Transverse colon (tissue), 4 donors: ENCODE results near the gene MAK. TPM values are rescaled to one million over a fixed set of nuclear protein-coding genes. Genes with fewer than 3 reads are reported as not detected.

Experiments used
- DNase-seq: peaks from one replicate; pipeline ENCODE4 v3.0.0-alpha.2; 2019
- H3K27ac ChIP-seq, 4 donors: fragments of 200-600 bp; sonication (generic); 2 replicates each; pipeline ENCODE4 v1.5.1; 2016 to 2018; ENCODE audit warnings: inconsistent platforms in 4 of 4
- H3K27me3 ChIP-seq: fragments of 200-600 bp; sonication (generic); 2 replicates; pipeline ENCODE4 v1.5.1; 2017; ENCODE audit warnings: inconsistent platforms
- H3K36me3 ChIP-seq, 4 donors: fragments of 200-600 bp; sonication (generic); 2 replicates each; pipeline ENCODE4 v1.5.1; 2017 to 2019; ENCODE audit warnings: inconsistent platforms in 4 of 4
- H3K4me1 ChIP-seq, 4 donors: fragments of 200-600 bp; sonication (generic); 2 replicates each; pipeline ENCODE4 v1.5.1; 2017 to 2020; ENCODE audit warnings: inconsistent platforms in 4 of 4
- H3K4me3 ChIP-seq, 4 donors: fragments of 200-600 bp; sonication (generic); 1 replicate in 1 of 4; 2 replicates in 3 of 4; pipeline versions ENCODE4 v1.5.1 to v1.6.1; 2017 to 2019; ENCODE audit warnings: inconsistent platforms in 4 of 4
- H3K9me3 ChIP-seq, 2 donors: fragments of 200-600 bp; sonication (generic); 2 replicates each; pipeline ENCODE4 v1.5.1; 2017 to 2019; ENCODE audit warnings: inconsistent platforms in 2 of 2
- EP300 ChIP-seq: sonication (generic); formaldehyde crosslinking; IDR thresholded peaks from one replicate; pipeline ENCODE4 v1.6.1; 2017; ENCODE audit warnings: antibody characterized with exemption, low read depth
- POLR2A ChIP-seq: fragments of 450-650 bp; IDR thresholded peaks from one replicate; pipeline ENCODE4 v1.6.1; 2016; ENCODE audit warnings: antibody characterized with exemption, mild to moderate bottlenecking, moderate library complexity
- POLR2AphosphoS5 ChIP-seq, 3 donors: sonication (generic); formaldehyde crosslinking; IDR thresholded peaks; one replicate each; pipeline ENCODE4 v1.6.1; 2016; ENCODE audit warnings: antibody characterized with exemption in 3 of 3
- WGBS, 2 donors: methylation state at CpG; one replicate each; pipeline ENCODE4 v1.1.5; 2018; ENCODE audit warnings: low coverage in 1 of 2; 5-methylcytosine and 5-hydroxymethylcytosine counted together
- in situ Hi-C, 4 donors: fragments of 200-750 bp; cut with MboI; loops; one replicate each; pipeline versions ENCODE4 v1.15.0 to v1.15.1; 2017; ENCODE audit warnings: low sequenced_read_pairs in 3 of 4, low pct_ligation_motif_present in 1 of 4, low pct_unique_long_range_greater_than_20kb in 1 of 4
- intact Hi-C: fragments of 100-400 bp; cut with DNase I; formaldehyde crosslinking; loops from one replicate; pipeline ENCODE4 v1.15.1; 2023; ENCODE audit warnings: low total_unique reads
- total RNA-seq, 4 donors: library from RNA; depleted of rRNA; stranded (reverse); fragments of >200 nt; gene quantifications; one replicate each; pipeline ENCODE4 v1.1.0, GENCODE V29; 2016
- TF ChIP-seq, protein P1 (sequence below), 5 experiments: fragments of 200-600 bp in 3 of 5; fragments of 450-650 bp in 2 of 5; sonication (generic) in 3 of 5; IDR thresholded peaks; 1 replicate in 2 of 5; 2 replicates in 3 of 5; pipeline ENCODE4 v1.5.1; 2016 to 2017; ENCODE audit warnings: antibody characterized with exemption in 5 of 5, inconsistent platforms in 3 of 5, mild to moderate bottlenecking in 2 of 5, moderate library complexity in 1 of 5

Gene MAK
- total RNA-seq, 4 donors from 2014 or later = not detected

DNA sequence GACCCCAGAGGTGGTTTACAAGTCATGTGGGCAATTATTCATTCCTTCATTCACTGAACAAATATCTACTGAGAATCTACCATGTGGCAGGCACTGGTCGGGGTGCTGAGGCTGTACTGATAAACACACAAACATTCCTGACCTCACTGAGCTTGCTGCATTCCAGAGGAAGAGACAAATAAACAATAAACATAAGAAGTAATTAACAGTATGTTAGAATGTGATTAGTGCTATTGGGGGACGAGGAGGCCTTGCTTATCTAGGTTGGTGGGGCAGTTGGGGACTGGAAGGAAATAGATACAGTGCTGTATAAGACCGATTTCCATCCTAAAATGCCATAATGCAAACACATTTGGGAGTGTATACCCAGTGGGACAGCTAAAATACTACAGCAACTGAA lies 44.1 kb downstream of the MAK start:
- H3K9me3 ChIP-seq = no peaks in the 10 kb centered on the region
- no peaks in the 10 kb centered on the region for H3K36me3 ChIP-seq
- TF ChIP-seq POLR2A (no peak), POLR2AphosphoS5 (IDR thresholded peaks at IDR 0.05) (no peak), EP300 (no peak)
- TF ChIP-seq, protein P1, sequence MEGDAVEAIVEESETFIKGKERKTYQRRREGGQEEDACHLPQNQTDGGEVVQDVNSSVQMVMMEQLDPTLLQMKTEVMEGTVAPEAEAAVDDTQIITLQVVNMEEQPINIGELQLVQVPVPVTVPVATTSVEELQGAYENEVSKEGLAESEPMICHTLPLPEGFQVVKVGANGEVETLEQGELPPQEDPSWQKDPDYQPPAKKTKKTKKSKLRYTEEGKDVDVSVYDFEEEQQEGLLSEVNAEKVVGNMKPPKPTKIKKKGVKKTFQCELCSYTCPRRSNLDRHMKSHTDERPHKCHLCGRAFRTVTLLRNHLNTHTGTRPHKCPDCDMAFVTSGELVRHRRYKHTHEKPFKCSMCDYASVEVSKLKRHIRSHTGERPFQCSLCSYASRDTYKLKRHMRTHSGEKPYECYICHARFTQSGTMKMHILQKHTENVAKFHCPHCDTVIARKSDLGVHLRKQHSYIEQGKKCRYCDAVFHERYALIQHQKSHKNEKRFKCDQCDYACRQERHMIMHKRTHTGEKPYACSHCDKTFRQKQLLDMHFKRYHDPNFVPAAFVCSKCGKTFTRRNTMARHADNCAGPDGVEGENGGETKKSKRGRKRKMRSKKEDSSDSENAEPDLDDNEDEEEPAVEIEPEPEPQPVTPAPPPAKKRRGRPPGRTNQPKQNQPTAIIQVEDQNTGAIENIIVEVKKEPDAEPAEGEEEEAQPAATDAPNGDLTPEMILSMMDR (IDR thresholded peaks at IDR 0.05) = no peak
- H3K4me3 ChIP-seq = no peak overlapping the region
- H3K27ac ChIP-seq = no peak overlapping the region
- in situ Hi-C loops (loop anchor here in 3 of 4 donors (10.0 to 25.0 kb wide), 2 partner anchors 307 to 319 kb away; no protein-coding TSS in a partner anchor), intact Hi-C loops (loop anchor here (5.0 kb wide), 1 partner anchor 1767 kb away; no protein-coding TSS in a partner anchor)
- DNase-seq = no peak
- H3K4me1 ChIP-seq = no peaks in the 10 kb centered on the region
- 74 to 85% methylated on average over 2 to 3 of the region's 3 CpGs for WGBS, 2 donors
- H3K27me3 ChIP-seq = no peaks in the 10 kb centered on the region

DNA sequence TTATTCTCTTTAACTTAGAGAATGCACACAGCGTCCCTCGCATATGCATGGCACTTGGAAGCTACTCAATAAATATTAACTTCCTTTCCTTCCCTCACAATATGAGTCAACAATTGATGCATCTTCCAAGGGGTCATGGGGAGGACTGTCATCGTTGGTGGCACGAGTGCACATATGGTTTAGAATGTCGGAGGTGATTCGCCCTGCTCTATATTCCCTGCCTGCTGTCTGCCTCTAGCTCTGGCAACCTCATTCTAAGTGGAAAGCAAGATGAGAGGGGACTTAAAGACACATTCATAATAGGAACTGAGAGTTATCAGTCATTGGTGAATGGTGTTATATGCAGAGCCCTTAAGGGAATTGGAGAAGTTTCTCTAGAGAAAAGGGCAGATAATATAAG lies 44.6 kb downstream of the MAK start:
- TF ChIP-seq POLR2A (no peak), POLR2AphosphoS5 (IDR thresholded peaks at IDR 0.05) (no peak), EP300 (no peak)
- TF ChIP-seq, protein P1 (IDR thresholded peaks at IDR 0.05) = no peak
- no peak overlapping the region for H3K4me3 ChIP-seq
- no peaks in the 10 kb centered on the region for H3K4me1 ChIP-seq
- 85 to 93% methylated on average over 2 to 6 of the region's 6 CpGs for WGBS, 2 donors
- in situ Hi-C loops (loop anchor here in 3 of 4 donors (10.0 to 25.0 kb wide), 2 partner anchors 306 to 319 kb away; no protein-coding TSS in a partner anchor), intact Hi-C loops (loop anchor here (5.0 kb wide), 1 partner anchor 1766 kb away; no protein-coding TSS in a partner anchor)
- H3K36me3 ChIP-seq = no peaks in the 10 kb centered on the region
- no peak for DNase-seq
- H3K9me3 ChIP-seq = no peaks in the 10 kb centered on the region
- H3K27ac ChIP-seq = no peak overlapping the region
- no peaks in the 10 kb centered on the region for H3K27me3 ChIP-seq

DNA sequence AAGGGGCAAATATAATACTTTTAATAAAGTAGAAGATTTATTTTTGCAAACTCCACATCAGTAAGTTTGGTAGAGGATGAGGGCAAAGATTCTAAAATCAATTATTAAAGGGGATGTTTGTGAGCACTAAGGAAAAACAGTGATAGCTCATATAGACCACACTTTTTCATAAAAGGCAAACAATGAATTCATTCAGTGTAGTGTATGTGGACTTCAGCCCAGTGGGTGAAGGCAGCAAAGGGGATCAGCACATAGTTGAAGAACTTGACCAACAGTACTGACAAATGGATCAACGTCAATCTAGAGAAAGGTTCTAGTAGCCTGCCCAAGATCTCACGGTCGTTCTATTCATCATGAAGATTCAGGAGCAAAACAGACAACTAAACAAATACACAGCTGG lies 45.3 kb downstream of the MAK start:
- Histone ChIP-seq H3K27me3 (no peaks in the 10 kb centered on the region), H3K4me3 (no peak overlapping the region), H3K36me3 (no peaks in the 10 kb centered on the region), H3K4me1 (no peaks in the 10 kb centered on the region), H3K27ac (no peak overlapping the region), H3K9me3 (no peaks in the 10 kb centered on the region)
- intact Hi-C loops = loop anchor here (5.0 kb wide), 1 partner anchor 1766 kb away; no protein-coding TSS in a partner anchor
- DNase-seq = no peak
- TF ChIP-seq POLR2A (no peak), EP300 (no peak)
- TF ChIP-seq, protein P1 (IDR thresholded peaks at IDR 0.05) = no peak
- WGBS, 2 donors = 57 to 88% methylated on average over 1 to 3 of the region's 3 CpGs
- in situ Hi-C loops = loop anchor here in 3 of 4 donors (10.0 to 25.0 kb wide), 2 partner anchors 306 to 318 kb away; no protein-coding TSS in a partner anchor

DNA sequence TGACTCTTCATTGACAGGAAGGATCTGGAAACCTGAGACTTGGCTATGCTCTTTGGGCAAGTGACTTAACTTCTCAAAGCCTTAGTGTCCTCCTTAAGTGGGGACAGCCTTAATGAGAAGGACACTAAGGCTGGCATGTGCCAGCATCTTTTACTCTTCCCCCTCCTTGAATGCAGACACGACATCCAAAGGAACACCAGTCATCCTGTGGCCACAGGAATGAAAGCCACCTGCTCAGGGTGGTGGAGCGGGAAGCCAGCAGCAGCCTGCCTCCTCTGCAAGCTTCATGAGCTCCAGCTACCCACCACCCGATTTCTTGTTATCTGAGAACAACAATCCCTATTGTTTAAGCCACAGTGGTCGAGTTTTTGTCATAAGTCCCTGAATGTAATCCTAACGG lies 46.2 kb downstream of the MAK start:
- in situ Hi-C loops = loop anchor here in 3 of 4 donors (10.0 to 25.0 kb wide), 2 partner anchors 305 to 317 kb away; no protein-coding TSS in a partner anchor
- no peak for TF ChIP-seq EP300
- TF ChIP-seq POLR2A = no peak
- TF ChIP-seq POLR2AphosphoS5 (IDR thresholded peaks at IDR 0.05) = no peak
- TF ChIP-seq, protein P1 (IDR thresholded peaks at IDR 0.05) = no peak
- Histone ChIP-seq H3K9me3 (no peaks in the 10 kb centered on the region), H3K27me3 (no peaks in the 10 kb centered on the region), H3K4me3 (no peak overlapping the region), H3K4me1 (no peaks in the 10 kb centered on the region), H3K27ac (no peak overlapping the region), H3K36me3 (no peaks in the 10 kb centered on the region)
- WGBS, 2 donors = 89 to 95% methylated on average over 3 to 5 of the region's 5 CpGs
- no peak for DNase-seq
- intact Hi-C loops = loop anchor here (5.0 kb wide), 1 partner anchor 1765 kb away; no protein-coding TSS in a partner anchor
